Ovary (tissue), 3 donors: ENCODE results near the gene TLNRD1.

Experiments used
- CTCF ChIP-seq, 3 donors: fragments of 450-650 bp in 2 of 3; fragments of 200-600 bp in 1 of 3; IDR thresholded peaks; one replicate each; pipeline versions ENCODE4 v1.5.1 to v1.8.0; 2016 to 2022; ENCODE audit warnings: antibody characterized with exemption in 3 of 3, mild to moderate bottlenecking in 1 of 3
- EP300 ChIP-seq: sonication (generic); formaldehyde crosslinking; IDR thresholded peaks from one replicate; pipeline ENCODE4 v1.6.1; 2017; ENCODE audit warnings: antibody characterized with exemption
- donor health status: DM: no; HTN: no; CAD: no.

- TF ChIP-seq CTCF (IDR thresholded peaks at IDR 0.05) = no peak
- no peak for TF ChIP-seq EP300
Measured at GRCh38 chr15:80989518-80990478, 10.9 kb upstream of the TLNRD1 start, which contains the start of gene MESD.
